ENCODE measurements around the gene FAHD2A. TPM values are rescaled to one million over a fixed set of nuclear protein-coding genes. Genes with fewer than 3 reads are reported as not detected.
"Not testable (repeated sequence)": the region's sequence is repeated elsewhere in the genome, so short reads cannot be mapped to it uniquely, and the experiment has no call there.

FAHD2A gene
- total RNA-seq, 4 donors from 2014 or later: 17.7 to 28.8 (median 26.0) TPM

GRCh38 chr2:95404676-95405075, 2.2 kb downstream of the FAHD2A start:
- ATAC-seq (ENCODE audit: low FRiP score); DNase-seq (ENCODE audit: low spot score): not testable (repeated sequence)

- DNase-seq (ENCODE audit: low spot score); ATAC-seq (ENCODE audit: low FRiP score): not testable (repeated sequence)
Measured at GRCh38 chr2:95411239-95411638, 8.7 kb downstream of the FAHD2A start.

- peak; percentile 89 for ATAC-seq (ENCODE audit: low FRiP score)
- DNase-seq (ENCODE audit: low spot score): peak; percentile 75
- TF ChIP-seq CTCF (IDR thresholded peaks at IDR 0.05): peak in 2 of 3 donors; percentile 63 to 83
Measured at GRCh38 chr2:95414015-95414594, 11.6 kb downstream of the FAHD2A start.

- not testable (repeated sequence) for ATAC-seq (ENCODE audit: low FRiP score)
Measured at GRCh38 chr2:95415138-95415537, 12.6 kb downstream of the FAHD2A start.

GRCh38 chr2:95415561-95415960, 13.1 kb downstream of the FAHD2A start:
- DNase-seq (ENCODE audit: low spot score): not testable (repeated sequence)

More at GRCh38 chr2:95415138-95415537, 12.6 kb downstream of the FAHD2A start:
- DNase-seq (ENCODE audit: low spot score): not testable (repeated sequence)

GRCh38 chr2:95427196-95427867, 24.8 kb downstream of the FAHD2A start:
- ATAC-seq (ENCODE audit: low FRiP score); DNase-seq (ENCODE audit: low spot score): not testable (repeated sequence)

More at GRCh38 chr2:95415561-95415960, 13.1 kb downstream of the FAHD2A start:
- not testable (repeated sequence) for ATAC-seq (ENCODE audit: low FRiP score)

GRCh38 chr2:95429748-95430467, 27.4 kb downstream of the FAHD2A start:
- not testable (repeated sequence) for DNase-seq (ENCODE audit: low spot score); ATAC-seq (ENCODE audit: low FRiP score)

- not testable (repeated sequence) for DNase-seq (ENCODE audit: low spot score); ATAC-seq (ENCODE audit: low FRiP score)
Measured at GRCh38 chr2:95433373-95433772, 30.9 kb downstream of the FAHD2A start.

- DNase-seq (ENCODE audit: low spot score); ATAC-seq (ENCODE audit: low FRiP score): not testable (repeated sequence)
Measured at GRCh38 chr2:95433973-95434372, 31.5 kb downstream of the FAHD2A start.

GRCh38 chr2:95434507-95435076, 32.1 kb downstream of the FAHD2A start:
- ATAC-seq (ENCODE audit: low FRiP score): peak; percentile 97
- DNase-seq (ENCODE audit: low spot score): not testable (repeated sequence)

GRCh38 chr2:95435162-95435871, 32.8 kb downstream of the FAHD2A start:
- ATAC-seq (ENCODE audit: low FRiP score): peak; percentile 50
- not testable (repeated sequence) for DNase-seq (ENCODE audit: low spot score)

- not testable (repeated sequence) for DNase-seq (ENCODE audit: low spot score)
- peak; percentile 79 for ATAC-seq (ENCODE audit: low FRiP score)
Measured at GRCh38 chr2:95435872-95436209, 33.3 kb downstream of the FAHD2A start.

- not testable (repeated sequence) for ATAC-seq (ENCODE audit: low FRiP score)
Measured at GRCh38 chr2:95442474-95443099, 40.1 kb downstream of the FAHD2A start.

GRCh38 chr2:95445317-95445716, 42.8 kb downstream of the FAHD2A start:
- not testable (repeated sequence) for ATAC-seq (ENCODE audit: low FRiP score); DNase-seq (ENCODE audit: low spot score)

More at GRCh38 chr2:95442474-95443099, 40.1 kb downstream of the FAHD2A start:
- not testable (repeated sequence) for DNase-seq (ENCODE audit: low spot score)

GRCh38 chr2:95463292-95463691, 60.8 kb downstream of the FAHD2A start:
- not testable (repeated sequence) for ATAC-seq (ENCODE audit: low FRiP score); DNase-seq (ENCODE audit: low spot score)
